K562 (cell line): ENCODE measurements around the gene LHPP. TPM values are rescaled to one million over a fixed set of nuclear protein-coding genes. Genes with fewer than 3 reads are reported as not detected.
A peak's percentile ranks its signal among the peaks of the same experiment; 100 is the strongest.

ENCODE experiments used
- ATAC-seq: fragments of 200-7000 bp; cut with Tn5 transposase; 3 replicates; pipeline ENCODE4 v1.9.1; 2020; ENCODE audit warnings: moderate library complexity
- BruUV-seq: library from RNA; stranded (reverse); fragments of 400-500 nt; replicated peaks from 2 replicates; lab custom pipeline; 2021; lab: Mats Ljungman, UMichigan
- CTCF ChIA-PET: fragments of 300-600 bp; formaldehyde crosslinking; extraction: SDS; loops from one replicate; lab custom pipeline; 2021; ENCODE audit warnings: low intra/inter-chr PET ratio; lab: Yijun Ruan, JAX
- POLR2A ChIA-PET: fragments of 300-600, 350-650 bp; sonication (Branson Sonifier 250); formaldehyde crosslinking; extraction: SDS; loops from one replicate; lab custom pipeline; 2021; ENCODE audit warnings: antibody characterized with exemption, inconsistent platforms; lab: Yijun Ruan, JAX
- DNase-seq, 4 experiments: peaks; one replicate each; pipeline versions ENCODE4 v3.0.0 to v3.0.0-alpha.2; 2011 to 2018; ENCODE audit warnings: low spot score in 3 of 4, mixed read lengths in 3 of 4; ENCODE audit errors: extremely low read depth in 1 of 4
- FAIRE-seq: peaks from 2 replicates; lab custom pipeline; 2011; peaks lifted over from hg19 to GRCh38; lab: Jason Lieb, UNC
- H2AFZ ChIP-seq: 2 replicates; pipeline ENCODE4 v1.6.0; 2011; ENCODE audit warnings: low read depth, low read length, control low read depth, inconsistent platforms
- H3K27ac ChIP-seq: fragments of 200-600 bp; 3 replicates; pipeline ENCODE4 v1.8.0; 2011; ENCODE audit warnings: low read depth, mild to moderate bottlenecking, control low read depth, inconsistent platforms, low read length, moderate library complexity, mixed read lengths; ENCODE audit errors: extremely low read depth
- H3K27me3 ChIP-seq, 2 experiments: fragments of 300-600 bp in 1 of 2; 2 replicates in 1 of 2; 3 replicates in 1 of 2; pipeline versions ENCODE4 v1.6.0 to v1.8.0; 2011; ENCODE audit warnings: inconsistent platforms in 2 of 2, low read length in 2 of 2, mild to moderate bottlenecking in 1 of 2, mixed read lengths in 1 of 2, moderate library complexity in 1 of 2; ENCODE audit not compliant: control insufficient read depth in 2 of 2, insufficient read depth in 2 of 2
- H3K36me3 ChIP-seq: fragments of 300-600 bp; 3 replicates; pipeline ENCODE4 v1.8.0; 2011; ENCODE audit warnings: mild to moderate bottlenecking, low read length, inconsistent platforms; ENCODE audit not compliant: control insufficient read depth, insufficient read depth
- H3K4me1 ChIP-seq, 2 experiments: fragments of 200-600 bp in 1 of 2; replicated peaks in 1 of 2; 2 replicates in 1 of 2; 3 replicates in 1 of 2; pipeline versions ENCODE4 v1.5.1 to v1.8.0; 2011; ENCODE audit warnings: inconsistent platforms in 2 of 2, low read length in 2 of 2, mild to moderate bottlenecking in 1 of 2, mixed read lengths in 1 of 2, moderate library complexity in 1 of 2; ENCODE audit not compliant: control insufficient read depth in 2 of 2, insufficient read depth in 2 of 2
- H3K4me2 ChIP-seq: 2 replicates; pipeline ENCODE4 v1.6.1; 2011; ENCODE audit warnings: low read length, control low read depth, inconsistent platforms, mixed read lengths; ENCODE audit not compliant: insufficient read depth
- H3K4me3 ChIP-seq: fragments of 200-600 bp; sonication (generic), shearing (Covaris generic); 2 replicates; pipeline ENCODE4 v1.5.1; 2016; ENCODE audit warnings: control low read depth, inconsistent platforms
- H3K79me2 ChIP-seq: fragments of 200-600 bp; 3 replicates; pipeline ENCODE4 v1.8.0; 2011; ENCODE audit warnings: low read length, inconsistent platforms; ENCODE audit not compliant: control insufficient read depth, insufficient read depth
- H3K9ac ChIP-seq, 2 experiments: 2 replicates each; pipeline versions ENCODE4 v1.6.0 to v1.6.1; 2011; ENCODE audit warnings: low read depth in 2 of 2, low read length in 2 of 2, control low read depth in 1 of 2, inconsistent platforms in 1 of 2, mild to moderate bottlenecking in 1 of 2, mixed read lengths in 1 of 2; ENCODE audit not compliant: insufficient read depth in 1 of 2
- H3K9me1 ChIP-seq: one replicate; pipeline ENCODE4 v1.6.0; 2011; ENCODE audit warnings: inconsistent platforms, mild to moderate bottlenecking, low read length, moderate library complexity; ENCODE audit not compliant: control insufficient read depth, insufficient read depth
- H3K9me3 ChIP-seq: replicated peaks from 2 replicates; pipeline ENCODE4 v1.5.1; 2011; ENCODE audit warnings: low read depth, low read length, inconsistent platforms; ENCODE audit not compliant: control insufficient read depth, insufficient read depth
- H4K20me1 ChIP-seq: replicated peaks from 2 replicates; pipeline ENCODE4 v1.6.1; 2011; ENCODE audit warnings: low read length, inconsistent platforms, mixed read lengths; ENCODE audit not compliant: control insufficient read depth, insufficient read depth
- KAT7 ChIP-seq: sonication (generic); formaldehyde crosslinking; IDR thresholded peaks from 2 replicates; pipeline ENCODE4 v1.8.0; 2022; ENCODE audit warnings: missing genetic modification reagents, mild to moderate bottlenecking, borderline replicate concordance
- KDM5B ChIP-seq: fragments of 200-600 bp; sonication (generic); IDR thresholded peaks from 2 replicates; pipeline ENCODE4 v1.6.1; 2012; ENCODE audit warnings: low read depth, mild to moderate bottlenecking, moderate library complexity, low read length, control low read depth, inconsistent platforms; ENCODE audit not compliant: insufficient replicate concordance
- MEF2D ChIP-seq: conservative IDR thresholded peaks from 2 replicates; pipeline ENCODE4 v1.6.1; 2016; ENCODE audit warnings: low read depth, missing genetic modification characterization, missing compliant biosample characterization
- MTF1 ChIP-seq: fragments of 250-450 bp; sonication (Bioruptor Pico); IDR thresholded peaks from 2 replicates; pipeline ENCODE4 v1.9.0; 2021; ENCODE audit warnings: moderate library complexity, mild to moderate bottlenecking, inconsistent platforms, borderline replicate concordance
- SFPQ ChIP-seq: fragments of 200-400 bp; formaldehyde crosslinking; IDR thresholded peaks from 2 replicates; pipeline ENCODE4 v1.6.1; 2017; ENCODE audit warnings: mild to moderate bottlenecking, low read depth, low read length, moderate library complexity
- ZBTB33 ChIP-seq: sonication (generic); formaldehyde crosslinking; IDR thresholded peaks from 2 replicates; pipeline ENCODE4 v1.8.1; 2023; ENCODE audit warnings: mild to moderate bottlenecking, missing genetic modification reagents
- ZKSCAN3 ChIP-seq: fragments of 250-450 bp; sonication (Bioruptor Pico); IDR thresholded peaks from 2 replicates; pipeline ENCODE4 v1.4.0; 2020
- ZKSCAN8 ChIP-seq: fragments of 200-800 bp; sonication (Bioruptor generic); IDR thresholded peaks from 2 replicates; pipeline ENCODE4 v1.6.1; 2016; ENCODE audit warnings: missing genetic modification characterization, missing compliant biosample characterization
- ZNF12 ChIP-seq: sonication (generic); formaldehyde crosslinking; IDR thresholded peaks from 2 replicates; pipeline ENCODE4 v1.4.0; 2020; ENCODE audit warnings: mild to moderate bottlenecking, missing genetic modification reagents
- ZNF124 ChIP-seq: sonication (generic); formaldehyde crosslinking; IDR thresholded peaks from 2 replicates; pipeline ENCODE4 v1.8.1; 2022; ENCODE audit warnings: missing genetic modification reagents
- ZNF134 ChIP-seq: fragments of 250-450 bp; sonication (Bioruptor Pico); conservative IDR thresholded peaks from 2 replicates; pipeline ENCODE4 v1.4.0; 2020
- ZSCAN32 ChIP-seq: fragments of 450-650 bp; formaldehyde crosslinking; IDR thresholded peaks from 2 replicates; pipeline ENCODE4 v1.4.0; 2020; ENCODE audit warnings: mild to moderate bottlenecking, moderate library complexity
- WGBS: fragments of 100-300 bp; shearing (Covaris generic); methylation state at CpG from one replicate; pipeline ENCODE4 v1.1.6; 2016; ENCODE audit warnings: low coverage, mixed read lengths; ENCODE audit not compliant: insufficient coverage; ENCODE audit errors: missing lambda C conversion rate; 5-methylcytosine and 5-hydroxymethylcytosine counted together
- in situ Hi-C: fragments of 300-500 bp; cut with MboI; formaldehyde crosslinking; loops from 4 replicates; pipeline ENCODE4 v1.15.0; 2018; ENCODE audit warnings: inconsistent platforms, mixed read lengths
- intact Hi-C: fragments of 100-400 bp; cut with micrococcal nuclease; formaldehyde crosslinking; loops from 2 replicates; pipeline ENCODE4 v1.14.2; 2022
- polyA plus RNA-seq, 8 experiments: library from polyadenylated mRNA; depleted of rRNA in 4 of 8; stranded (reverse) in 5 of 8; unstranded in 3 of 8; fragments of >200 nt; fragmentation: Nextera tagmentation in 2 of 8; fragmentation: Illumina TruSeq in 1 of 8; extraction: Ambion mirVana in 2 of 8; extraction: Trizol in 1 of 8; gene quantifications; 2 replicates each; pipeline versions ENCODE4 v1.2.1 to v1.2.3, GENCODE V29; 2011 to 2014; ENCODE audit warnings: inconsistent platforms in 1 of 8, missing spikeins in 1 of 8
- total RNA-seq, 7 experiments: library from RNA; depleted of rRNA in 6 of 7; stranded (reverse); fragments of >200 nt in 6 of 7; fragmentation: Illumina TruSeq in 2 of 7; extraction: Trizol in 2 of 7; gene quantifications; 2 replicates each; pipeline versions ENCODE4 v1.2.1 to v1.2.3, GENCODE V29; 2011 to 2021; ENCODE audit warnings: low replicate concordance in 1 of 7
- TF ChIP-seq, protein P1 (sequence below): fragments of 250-450 bp; sonication (Bioruptor Pico); IDR thresholded peaks from 2 replicates; pipeline ENCODE4 v1.8.0; 2021; ENCODE audit warnings: moderate library complexity, mild to moderate bottlenecking, inconsistent platforms

Gene LHPP
- total and polyA plus RNA-seq, 9 of the 15 experiments (the other 6 are each of a cell fraction or from before 2014, with no cell fraction given), result 0.34 to 7.4 (median 3.0) TPM

- Histone ChIP-seq H3K27ac (no peak overlapping the region), H3K9me1 (no peaks in the 10 kb centered on the region), H3K4me3 (no peak overlapping the region), H3K9me3 (no peaks in the 10 kb centered on the region), H3K79me2 (no peaks in the 10 kb centered on the region), H3K4me2 (no peak overlapping the region), H3K4me1 (peaks cover 6 to 14% of the 10 kb centered on the region in 2 experiments; a peak in 3 of 5 replicates), H4K20me1 (no peaks in the 10 kb centered on the region), H3K27me3 (no peaks in the 10 kb centered on the region), H2AFZ (no peak overlapping the region), H3K36me3 (no peaks in the 10 kb centered on the region), H3K9ac (no peak overlapping the region)
- ATAC-seq (no peak), DNase-seq (no peak), FAIRE-seq (peak; percentile 37)
- no TSS peak for BruUV-seq
- TF ChIP-seq ZNF12 (no peak), ZNF124 (no peak), MTF1 (CRISPR knock-in tag) (no peak), MEF2D (tag) (no peak), ZSCAN32 (no peak), KAT7 (CRISPR knock-in tag) (no peak), KDM5B (no peak), ZKSCAN3 (CRISPR knock-in tag) (no peak), SFPQ (no peak), ZNF134 (CRISPR knock-in tag) (no peak), ZBTB33 (no peak), ZKSCAN8 (CRISPR knock-in tag) (no peak)
- TF ChIP-seq, protein P1, sequence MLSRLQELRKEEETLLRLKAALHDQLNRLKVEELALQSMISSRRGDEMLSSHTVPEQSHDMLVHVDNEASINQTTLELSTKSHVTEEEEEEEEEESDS, result no peak
- ChIA-PET POLR2A (interaction anchor here (0.8 kb wide), 1 partner anchor 10 kb away, joined by 4 read pairs; no protein-coding TSS in a partner anchor), CTCF (no interaction called here)
- in situ Hi-C loops (no loop called here), intact Hi-C loops (no loop called here)
- WGBS, result 36% methylated on average over 3 of the region's 3 CpGs
These were observed 33.3 kb upstream of the LHPP start for GRCh38 chr10:124428207-124428777.
